NB4 (cell line): Measurements from ENCODE around the gene ALOX15B.

Experiments
- DNase-seq: peaks from one replicate; pipeline ENCODE4 v3.0.0; 2010; ENCODE audit warnings: low read depth
- H3K4me3 ChIP-seq: one replicate; pipeline ENCODE4 v1.5.1; 2011; ENCODE audit warnings: mild to moderate bottlenecking, low read depth, low read length, moderate library complexity
- MYC ChIP-seq: IDR thresholded peaks from 2 replicates; pipeline ENCODE4 v1.6.1; 2011; ENCODE audit warnings: low read depth, low read length
- POLR2A ChIP-seq: IDR thresholded peaks from 2 replicates; pipeline ENCODE4 v1.6.1; 2011; ENCODE audit warnings: mild to moderate bottlenecking; ENCODE audit not compliant: insufficient read length; ENCODE audit errors: extremely low read depth
- TF ChIP-seq, protein P1 (sequence below): IDR thresholded peaks from 2 replicates; pipeline ENCODE4 v1.6.1; 2011; ENCODE audit warnings: low read depth, low read length
- TF ChIP-seq, protein P2 (sequence below): IDR thresholded peaks from one replicate; pipeline ENCODE4 v1.5.1; 2012; ENCODE audit warnings: low read depth, low read length

Gene ALOX15B

DNA sequence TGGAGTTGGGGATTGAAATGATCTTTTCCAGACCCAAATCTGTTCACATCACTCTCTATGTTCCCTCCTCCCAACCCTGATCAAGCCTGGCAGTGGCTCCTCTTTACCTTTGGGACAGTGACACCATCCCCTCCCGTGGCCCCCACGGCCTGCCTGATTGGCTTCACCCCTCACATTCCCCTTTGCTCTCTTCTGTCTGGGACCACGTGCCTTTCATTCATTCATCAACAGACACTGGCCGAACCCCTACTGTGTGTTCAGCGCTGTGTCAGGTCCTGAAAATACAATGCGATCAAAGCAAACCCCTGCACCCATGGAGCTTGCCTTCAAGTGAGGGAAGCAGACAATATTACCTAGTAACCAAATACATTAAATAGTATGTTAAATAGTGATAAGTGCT is 50.9 kb downstream of the ALOX15B start:
- TF ChIP-seq MYC: no peak
- TF ChIP-seq, protein P1, sequence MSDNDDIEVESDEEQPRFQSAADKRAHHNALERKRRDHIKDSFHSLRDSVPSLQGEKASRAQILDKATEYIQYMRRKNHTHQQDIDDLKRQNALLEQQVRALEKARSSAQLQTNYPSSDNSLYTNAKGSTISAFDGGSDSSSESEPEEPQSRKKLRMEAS: no peak
- no peak for TF ChIP-seq POLR2A
- TF ChIP-seq, protein P2, sequence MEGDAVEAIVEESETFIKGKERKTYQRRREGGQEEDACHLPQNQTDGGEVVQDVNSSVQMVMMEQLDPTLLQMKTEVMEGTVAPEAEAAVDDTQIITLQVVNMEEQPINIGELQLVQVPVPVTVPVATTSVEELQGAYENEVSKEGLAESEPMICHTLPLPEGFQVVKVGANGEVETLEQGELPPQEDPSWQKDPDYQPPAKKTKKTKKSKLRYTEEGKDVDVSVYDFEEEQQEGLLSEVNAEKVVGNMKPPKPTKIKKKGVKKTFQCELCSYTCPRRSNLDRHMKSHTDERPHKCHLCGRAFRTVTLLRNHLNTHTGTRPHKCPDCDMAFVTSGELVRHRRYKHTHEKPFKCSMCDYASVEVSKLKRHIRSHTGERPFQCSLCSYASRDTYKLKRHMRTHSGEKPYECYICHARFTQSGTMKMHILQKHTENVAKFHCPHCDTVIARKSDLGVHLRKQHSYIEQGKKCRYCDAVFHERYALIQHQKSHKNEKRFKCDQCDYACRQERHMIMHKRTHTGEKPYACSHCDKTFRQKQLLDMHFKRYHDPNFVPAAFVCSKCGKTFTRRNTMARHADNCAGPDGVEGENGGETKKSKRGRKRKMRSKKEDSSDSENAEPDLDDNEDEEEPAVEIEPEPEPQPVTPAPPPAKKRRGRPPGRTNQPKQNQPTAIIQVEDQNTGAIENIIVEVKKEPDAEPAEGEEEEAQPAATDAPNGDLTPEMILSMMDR: no peak
- DNase-seq: no peak
- no peak overlapping the region for H3K4me3 ChIP-seq

DNA sequence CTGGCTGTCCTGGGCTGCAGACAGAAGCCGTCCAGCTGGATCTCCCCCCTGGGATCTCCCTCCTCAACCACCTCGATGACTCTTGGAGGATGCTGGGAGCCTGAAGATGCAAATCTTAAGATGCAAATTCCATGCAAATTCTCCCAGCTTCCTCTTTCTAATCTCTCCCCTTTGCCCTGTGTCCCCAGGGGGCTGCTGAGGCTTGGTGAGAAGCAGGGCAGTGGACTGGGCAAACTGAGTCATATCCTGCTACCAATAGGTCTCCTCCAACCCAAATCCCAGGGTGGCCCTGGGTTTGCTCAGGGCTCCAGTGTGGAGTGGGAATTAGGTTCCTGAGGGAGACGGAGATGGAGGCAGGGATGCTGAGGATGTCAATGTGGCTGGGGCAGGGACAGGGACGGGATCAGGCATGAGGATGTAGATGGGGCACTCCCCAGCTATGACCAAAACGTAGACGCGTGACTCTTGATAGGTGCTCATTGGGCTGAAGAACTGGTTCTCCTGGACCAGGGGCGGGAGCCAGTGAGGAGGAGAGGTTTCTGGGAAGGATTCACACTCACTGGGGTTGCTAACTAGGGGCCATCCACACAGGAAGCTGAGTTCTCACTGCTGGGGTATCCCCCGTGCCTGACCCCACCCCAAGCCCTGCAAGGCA is 52.3 kb downstream of the ALOX15B start:
- TF ChIP-seq, protein P1: no peak
- TF ChIP-seq, protein P2: no peak
- peak; percentile 83 for DNase-seq
- H3K4me3 ChIP-seq: no peak overlapping the region

DNA sequence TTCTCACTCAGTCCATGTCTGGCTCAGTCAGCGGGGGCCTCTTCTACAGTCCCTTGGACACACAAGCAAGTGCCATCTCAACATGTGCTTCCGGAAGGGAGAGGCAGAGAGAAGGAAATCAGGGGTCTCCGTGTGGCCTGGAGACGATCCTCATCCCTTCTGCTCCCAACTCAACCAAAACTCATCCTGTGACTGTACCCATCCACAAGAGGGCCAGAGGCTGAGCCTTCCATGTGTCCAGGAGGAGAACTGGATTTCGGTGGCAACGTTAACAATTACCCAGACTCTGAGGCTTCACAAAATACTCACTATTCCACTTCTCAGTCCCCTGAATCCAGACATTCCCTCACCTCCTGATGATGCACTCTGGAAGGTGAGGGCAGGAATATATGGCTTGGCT is 56.5 kb downstream of the ALOX15B start:
- DNase-seq: no peak
- no peak overlapping the region for H3K4me3 ChIP-seq
- TF ChIP-seq, protein P1: no peak
- TF ChIP-seq MYC (no peak), POLR2A (no peak)
- TF ChIP-seq, protein P2: no peak

DNA sequence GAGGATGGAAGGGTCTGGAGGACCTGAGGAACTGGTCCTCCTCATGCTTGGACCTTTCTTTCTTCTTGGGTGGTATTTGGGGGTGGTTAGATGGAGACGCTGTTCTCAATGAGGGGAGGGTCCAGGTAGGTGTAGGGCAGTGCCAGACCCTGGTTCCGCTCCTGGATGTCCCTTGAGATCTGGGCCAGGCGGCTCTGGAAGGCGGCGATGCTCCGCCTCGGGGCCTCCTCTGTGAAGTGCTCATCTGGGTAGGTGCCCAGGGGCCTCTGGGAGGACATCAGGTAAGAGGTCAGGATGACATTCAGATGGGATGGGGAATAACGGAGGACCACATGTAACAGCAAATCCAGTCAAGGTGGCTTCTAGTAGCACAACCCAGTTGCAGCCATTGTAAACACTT is 57.7 kb downstream of the ALOX15B start:
- DNase-seq: no peak
- TF ChIP-seq MYC: no peak
- TF ChIP-seq, protein P1: no peak
- no peak for TF ChIP-seq POLR2A
- TF ChIP-seq, protein P2: no peak
- H3K4me3 ChIP-seq: no peak overlapping the region
